Measurements from ENCODE around the gene IL17D. TPM values are rescaled to one million over a fixed set of nuclear protein-coding genes. Genes with fewer than 3 reads are reported as not detected.

The IL17D gene
- total RNA-seq, 1 donor from 2014 or later: 8.6 TPM

- H3K4me1 Mint-ChIP-seq (ENCODE audit: unreplicated experiment): peaks cover 6% of the 10 kb centered on the region
Observed at GRCh38 chr13:20767309-20767943, 63.9 kb downstream of the IL17D start.

GRCh38 chr13:20769091-20769490 lies 65.6 kb downstream of the IL17D start:
- H3K27ac Mint-ChIP-seq (ENCODE audit: unreplicated experiment): no peak overlapping the region
- DNase-seq (ENCODE audit: extremely low spot score, unreplicated experiment): no peak
- TF ChIP-seq CTCF (IDR thresholded peaks at IDR 0.05): no peak
- peaks cover 35% of the 10 kb centered on the region for H3K36me3 Mint-ChIP-seq (ENCODE audit: unreplicated experiment)
- no peak overlapping the region for H3K4me3 Mint-ChIP-seq (ENCODE audit: unreplicated experiment)
- H3K4me1 Mint-ChIP-seq (ENCODE audit: unreplicated experiment): peaks cover 18% of the 10 kb centered on the region
- peaks cover 35% of the 10 kb centered on the region for H3K9me3 Mint-ChIP-seq (ENCODE audit: unreplicated experiment)
- H3K27me3 Mint-ChIP-seq (ENCODE audit: unreplicated experiment): no peaks in the 10 kb centered on the region

More at GRCh38 chr13:20767309-20767943, 63.9 kb downstream of the IL17D start:
- Mint-ChIP-seq H3K27ac (ENCODE audit: unreplicated experiment) (no peak overlapping the region), H3K27me3 (ENCODE audit: unreplicated experiment) (no peaks in the 10 kb centered on the region), H3K4me3 (ENCODE audit: unreplicated experiment) (no peak overlapping the region), H3K9me3 (ENCODE audit: unreplicated experiment) (peaks cover 35% of the 10 kb centered on the region), H3K36me3 (ENCODE audit: unreplicated experiment) (peaks cover 35% of the 10 kb centered on the region)
- no peak for DNase-seq (ENCODE audit: extremely low spot score, unreplicated experiment)
- TF ChIP-seq CTCF (IDR thresholded peaks at IDR 0.05): no peak

GRCh38 chr13:20769834-20770233 lies 66.3 kb downstream of the IL17D start:
- peaks cover 35% of the 10 kb centered on the region for H3K36me3 Mint-ChIP-seq (ENCODE audit: unreplicated experiment)
- no peak overlapping the region for H3K4me3 Mint-ChIP-seq (ENCODE audit: unreplicated experiment)
- H3K9me3 Mint-ChIP-seq (ENCODE audit: unreplicated experiment): peaks cover 35% of the 10 kb centered on the region
- peaks cover 21% of the 10 kb centered on the region for H3K4me1 Mint-ChIP-seq (ENCODE audit: unreplicated experiment)
- no peak for TF ChIP-seq CTCF (IDR thresholded peaks at IDR 0.05)
- H3K27ac Mint-ChIP-seq (ENCODE audit: unreplicated experiment): no peak overlapping the region
- no peak for DNase-seq (ENCODE audit: extremely low spot score, unreplicated experiment)
- no peaks in the 10 kb centered on the region for H3K27me3 Mint-ChIP-seq (ENCODE audit: unreplicated experiment)

Other genes starting within 250 kb of the IL17D start
- 19.4 and 22.5 TPM in 2 replicates for gene CRYL1, start 177.8 kb upstream of the IL17D start, total RNA-seq
- gene IFT88, start 136.5 kb upstream of the IL17D start, total RNA-seq: 13.7 TPM in 2 replicates
- gene EEF1AKMT1, start 70.3 kb downstream of the IL17D start, total RNA-seq: 8.8 and 10.8 TPM in 2 replicates
- 13.9 and 15.3 TPM in 2 replicates for gene XPO4, start 199.0 kb downstream of the IL17D start, total RNA-seq